ENCODE results near the gene RBFOX2. TPM values are rescaled to one million over a fixed set of nuclear protein-coding genes. Genes with fewer than 3 reads are reported as not detected.

The RBFOX2 gene
- total RNA-seq, 2 donors from 2014 or later, result 81.8 to 86.0 TPM

- TF ChIP-seq CTCF (IDR thresholded peaks at IDR 0.05), result no peak
- Histone ChIP-seq H3K4me3 (no peak overlapping the region), H3K4me1 (peaks cover 0 to 22% of the 10 kb centered on the region in 2 donors), H3K36me3 (no peaks in the 10 kb centered on the region), H3K27ac (no peak overlapping the region), H3K9me3 (no peaks in the 10 kb centered on the region), H3K27me3 (no peaks in the 10 kb centered on the region)
- DNase-seq (ENCODE audit: low spot score), result no peak
These were observed 62.1 kb downstream of the RBFOX2 start for GRCh38 chr22:35966314-35967045.

GRCh38 chr22:35963237-35963810 is 65.3 kb downstream of the RBFOX2 start:
- H3K36me3 ChIP-seq, result no peaks in the 10 kb centered on the region
- no peaks in the 10 kb centered on the region for H3K9me3 ChIP-seq
- H3K27ac ChIP-seq, result no peak overlapping the region
- peaks cover 0 to 41% of the 10 kb centered on the region in 2 donors for H3K4me1 ChIP-seq
- TF ChIP-seq CTCF (IDR thresholded peaks at IDR 0.05), result no peak
- DNase-seq (ENCODE audit: low spot score), result no peak
- no peaks in the 10 kb centered on the region for H3K27me3 ChIP-seq
- no peak overlapping the region for H3K4me3 ChIP-seq

GRCh38 chr22:35961480-35962295 is 66.9 kb downstream of the RBFOX2 start:
- no peak for TF ChIP-seq CTCF (IDR thresholded peaks at IDR 0.05)
- H3K27me3 ChIP-seq, result no peaks in the 10 kb centered on the region
- peak overlapping the region; percentile 65 to 68 for H3K27ac ChIP-seq
- peaks cover 0 to 48% of the 10 kb centered on the region in 2 donors for H3K4me1 ChIP-seq
- H3K36me3 ChIP-seq, result no peaks in the 10 kb centered on the region
- H3K9me3 ChIP-seq, result no peaks in the 10 kb centered on the region
- peak; percentile 75 for DNase-seq (ENCODE audit: low spot score)
- peak overlapping the region in 1 of 2 donors; percentile 14 for H3K4me3 ChIP-seq

- TF ChIP-seq CTCF (IDR thresholded peaks at IDR 0.05), result no peak
- no peaks in the 10 kb centered on the region for H3K27me3 ChIP-seq
- H3K4me3 ChIP-seq, result no peak overlapping the region
- no peak for DNase-seq (ENCODE audit: low spot score)
- H3K9me3 ChIP-seq, result no peaks in the 10 kb centered on the region
- peak overlapping the region; percentile 65 to 68 for H3K27ac ChIP-seq
- H3K4me1 ChIP-seq, result peaks cover 0 to 48% of the 10 kb centered on the region in 2 donors
- H3K36me3 ChIP-seq, result no peaks in the 10 kb centered on the region
These were observed 67.8 kb downstream of the RBFOX2 start for GRCh38 chr22:35960854-35961253.

GRCh38 chr22:35959121-35959800 is 69.4 kb downstream of the RBFOX2 start:
- no peak for DNase-seq (ENCODE audit: low spot score)
- Histone ChIP-seq H3K27me3 (no peaks in the 10 kb centered on the region), H3K36me3 (no peaks in the 10 kb centered on the region), H3K4me3 (no peak overlapping the region), H3K27ac (no peak overlapping the region), H3K4me1 (peaks cover 0 to 48% of the 10 kb centered on the region in 2 donors), H3K9me3 (no peaks in the 10 kb centered on the region)
- TF ChIP-seq CTCF (IDR thresholded peaks at IDR 0.05), result no peak

Measured in right atrium auricular region (tissue), 2 donors.